H1 (cell line): Measurements from ENCODE around the gene CTNNA3. TPM values are rescaled to one million over a fixed set of nuclear protein-coding genes. Genes with fewer than 3 reads are reported as not detected.

Source experiments
- CTCF ChIA-PET: fragments of 300-600 bp; sonication (Branson Sonifier 250); formaldehyde crosslinking; loops from one replicate; lab custom pipeline; 2021; ENCODE audit not compliant: partially characterized antibody; lab: Charles Lee
- POLR2A ChIA-PET: fragments of 300-600 bp; sonication (Branson Sonifier 250); formaldehyde crosslinking; loops from one replicate; lab custom pipeline; 2021; ENCODE audit warnings: inconsistent platforms; ENCODE audit not compliant: partially characterized antibody; lab: Charles Lee
- DNase-seq, 2 experiments: peaks; one replicate each; pipeline versions ENCODE4 v3.0.0 to v3.0.0-alpha.2; 2010 to 2022; ENCODE audit warnings: low spot score in 2 of 2, low read depth in 1 of 2, mixed read lengths in 1 of 2
- FAIRE-seq: peaks from 2 replicates; lab custom pipeline; 2011; peaks lifted over from hg19 to GRCh38; lab: Jason Lieb, UNC
- H2AFZ ChIP-seq: 2 replicates; pipeline ENCODE4 v1.8.1; 2012; ENCODE audit warnings: low read length, inconsistent platforms
- H2AK5ac ChIP-seq: 2 replicates; pipeline ENCODE4 v1.6.1; 2013; ENCODE audit warnings: low read depth, low read length
- H2BK120ac ChIP-seq: replicated peaks from 2 replicates; pipeline ENCODE3; 2013; ENCODE audit warnings: low read depth, low read length, inconsistent platforms
- H2BK12ac ChIP-seq: 2 replicates; pipeline ENCODE4 v1.6.1; 2013; ENCODE audit warnings: low read depth, low read length
- H2BK15ac ChIP-seq: 2 replicates; pipeline ENCODE4 v1.6.1; 2013; ENCODE audit warnings: low read length
- H2BK20ac ChIP-seq: 2 replicates; pipeline ENCODE4 v1.6.1; 2013; ENCODE audit warnings: low read length
- H2BK5ac ChIP-seq: 2 replicates; pipeline ENCODE4 v1.6.1; 2013; ENCODE audit warnings: low read depth, low read length
- H3K14ac ChIP-seq: 2 replicates; pipeline ENCODE4 v1.6.1; 2013; ENCODE audit warnings: inconsistent platforms; ENCODE audit not compliant: insufficient read length
- H3K18ac ChIP-seq: 2 replicates; pipeline ENCODE4 v1.6.1; 2013; ENCODE audit warnings: low read length; ENCODE audit errors: extremely low read depth
- H3K23ac ChIP-seq: 2 replicates; pipeline ENCODE4 v1.6.1; 2013; ENCODE audit warnings: inconsistent platforms; ENCODE audit not compliant: insufficient read length
- H3K23me2 ChIP-seq: 2 replicates; pipeline ENCODE4 v1.6.1; 2013; ENCODE audit warnings: low read depth, low read length
- H3K27ac ChIP-seq: 2 replicates; pipeline ENCODE4 v1.6.1; 2011; ENCODE audit warnings: low read depth, low read length, inconsistent platforms
- H3K27me3 ChIP-seq, 4 experiments: replicated peaks in 1 of 4; 1 replicate in 1 of 4; 2 replicates in 3 of 4; pipeline versions ENCODE4 v1.6.1 to v1.8.1; 2011 to 2013; ENCODE audit warnings: low read length in 3 of 4, mild to moderate bottlenecking in 3 of 4, inconsistent platforms in 2 of 4, mixed read lengths in 2 of 4, moderate library complexity in 1 of 4; ENCODE audit not compliant: control insufficient read depth in 3 of 4, insufficient read depth in 3 of 4; ENCODE audit errors: extremely low read depth in 1 of 4
- H3K36me3 ChIP-seq, 4 experiments: 2 replicates each; pipeline versions ENCODE4 v1.6.1 to v1.8.1; 2011 to 2013; ENCODE audit warnings: mild to moderate bottlenecking in 4 of 4, low read length in 3 of 4, moderate library complexity in 2 of 4, control low read depth in 1 of 4, inconsistent platforms in 1 of 4; ENCODE audit not compliant: insufficient read depth in 4 of 4, control insufficient read depth in 2 of 4
- H3K4ac ChIP-seq: replicated peaks from 2 replicates; pipeline ENCODE3; 2013; ENCODE audit warnings: low read length, low read depth, mixed read lengths, inconsistent platforms; ENCODE audit not compliant: insufficient read length
- H3K4me1 ChIP-seq, 4 experiments: replicated peaks in 1 of 4; 1 replicate in 1 of 4; 2 replicates in 3 of 4; pipeline versions ENCODE4 v1.6.1 to v1.8.1; 2011 to 2013; ENCODE audit warnings: low read length in 3 of 4, inconsistent platforms in 2 of 4, mixed read lengths in 1 of 4; ENCODE audit not compliant: insufficient read depth in 4 of 4, control insufficient read depth in 3 of 4
- H3K4me2 ChIP-seq, 2 experiments: 2 replicates each; pipeline versions ENCODE4 v1.6.1 to v1.8.1; 2011 to 2013; ENCODE audit warnings: low read depth in 2 of 2, low read length in 2 of 2, control low read depth in 1 of 2, inconsistent platforms in 1 of 2, mild to moderate bottlenecking in 1 of 2; ENCODE audit not compliant: insufficient read depth in 1 of 2
- H3K4me3 ChIP-seq, 4 experiments: fragments of 200-600, 300-600 bp in 1 of 4; sonication (generic), shearing (Covaris generic), sonication (Bioruptor Twin) in 1 of 4; 2 replicates each; pipeline versions ENCODE4 v1.5.1 to v1.8.1; 2011 to 2016; ENCODE audit warnings: low read length in 4 of 4, low read depth in 3 of 4, control low read depth in 2 of 4, inconsistent platforms in 2 of 4, mild to moderate bottlenecking in 2 of 4, mixed read lengths in 1 of 4, moderate library complexity in 1 of 4; ENCODE audit not compliant: insufficient read depth in 2 of 4; ENCODE audit errors: extremely low read depth in 1 of 4
- H3K56ac ChIP-seq: replicated peaks from 2 replicates; pipeline ENCODE3; 2013; ENCODE audit warnings: low read depth, mild to moderate bottlenecking, mixed read lengths, low read length, inconsistent platforms; ENCODE audit not compliant: insufficient read length
- H3K79me1 ChIP-seq: 2 replicates; pipeline ENCODE4 v1.6.1; 2013; ENCODE audit warnings: low read depth, low read length, control low read depth
- H3K79me2 ChIP-seq, 2 experiments: 2 replicates each; pipeline versions ENCODE4 v1.6.1 to v1.8.1; 2012 to 2013; ENCODE audit warnings: low read length in 2 of 2, mild to moderate bottlenecking in 2 of 2, inconsistent platforms in 1 of 2; ENCODE audit not compliant: insufficient read depth in 2 of 2, control insufficient read depth in 1 of 2
- H3K9ac ChIP-seq, 4 experiments: replicated peaks in 1 of 4; 1 replicate in 1 of 4; 2 replicates in 3 of 4; pipeline versions ENCODE4 v1.6.1 to v1.8.1; 2011 to 2013; ENCODE audit warnings: low read depth in 3 of 4, low read length in 3 of 4, control low read depth in 2 of 4, mild to moderate bottlenecking in 2 of 4, moderate library complexity in 2 of 4, inconsistent platforms in 1 of 4; ENCODE audit errors: extremely low read depth in 1 of 4
- H3K9me3 ChIP-seq, 2 experiments: 2 replicates each; pipeline versions ENCODE4 v1.6.1 to v1.8.1; 2012 to 2013; ENCODE audit warnings: mild to moderate bottlenecking in 2 of 2, moderate library complexity in 2 of 2, control low read depth in 1 of 2, inconsistent platforms in 1 of 2, low read depth in 1 of 2, low read length in 1 of 2, mixed read lengths in 1 of 2; ENCODE audit not compliant: insufficient read depth in 2 of 2
- H4K20me1 ChIP-seq, 2 experiments: replicated peaks in 1 of 2; 2 replicates each; pipeline versions ENCODE3 to v1.8.1; 2011 to 2013; ENCODE audit warnings: inconsistent platforms in 2 of 2, low read length in 2 of 2, mild to moderate bottlenecking in 1 of 2; ENCODE audit not compliant: insufficient read depth in 2 of 2, control insufficient read depth in 1 of 2
- H4K5ac ChIP-seq: 2 replicates; pipeline ENCODE4 v1.6.1; 2013; ENCODE audit warnings: low read length, low read depth, mixed read lengths, inconsistent platforms; ENCODE audit not compliant: insufficient read length
- H4K8ac ChIP-seq: 2 replicates; pipeline ENCODE4 v1.8.0; 2013; ENCODE audit warnings: mild to moderate bottlenecking, moderate library complexity, low read length, inconsistent platforms; ENCODE audit not compliant: insufficient read depth; ENCODE audit errors: extremely low read depth
- H4K91ac ChIP-seq: replicated peaks from 2 replicates; pipeline ENCODE3; 2013; ENCODE audit warnings: low read length, mixed read lengths, inconsistent platforms; ENCODE audit not compliant: insufficient read length
- BRCA1 ChIP-seq: IDR thresholded peaks from 2 replicates; pipeline ENCODE4 v1.6.1; 2012; ENCODE audit warnings: low read depth, low read length, improper control_type of control experiment
- CREB1 ChIP-seq: IDR thresholded peaks from 2 replicates; pipeline ENCODE4 v1.6.1; 2012; ENCODE audit warnings: inconsistent platforms
- E2F6 ChIP-seq: IDR thresholded peaks from 2 replicates; pipeline ENCODE4 v1.6.1; 2012; ENCODE audit warnings: inconsistent platforms
- JUN ChIP-seq: IDR thresholded peaks from 2 replicates; pipeline ENCODE4 v1.6.1; 2011; ENCODE audit warnings: low read depth, mild to moderate bottlenecking, improper control_type of control experiment, low read length
- POU5F1 ChIP-seq: IDR thresholded peaks from 2 replicates; pipeline ENCODE4 v1.6.1; 2011; ENCODE audit warnings: low read depth, mild to moderate bottlenecking, low read length, moderate library complexity
- RAD21 ChIP-seq, 2 experiments: IDR thresholded peaks in 1 of 2; conservative IDR thresholded peaks in 1 of 2; 2 replicates each; pipeline ENCODE4 v1.6.1; 2011; ENCODE audit warnings: low read depth in 2 of 2, low read length in 2 of 2, improper control_type of control experiment in 1 of 2, inconsistent platforms in 1 of 2, mild to moderate bottlenecking in 1 of 2, moderate library complexity in 1 of 2
- RFX5 ChIP-seq: IDR thresholded peaks from 2 replicates; pipeline ENCODE4 v1.6.1; 2011; ENCODE audit warnings: low read depth, low read length, improper control_type of control experiment, borderline replicate concordance
- SAP30 ChIP-seq: fragments of 300-600 bp; sonication (generic); IDR thresholded peaks from 2 replicates; pipeline ENCODE4 v1.7.1; 2012; ENCODE audit warnings: low read length, moderate library complexity, mild to moderate bottlenecking, inconsistent platforms; ENCODE audit not compliant: insufficient read depth, insufficient replicate concordance
- SIN3A ChIP-seq, 2 experiments: IDR thresholded peaks in 1 of 2; conservative IDR thresholded peaks in 1 of 2; 2 replicates each; pipeline ENCODE4 v1.6.1; 2011 to 2012; ENCODE audit warnings: low read length in 2 of 2, improper control_type of control experiment in 1 of 2, low read depth in 1 of 2, mild to moderate bottlenecking in 1 of 2
- SIX5 ChIP-seq: IDR thresholded peaks from 2 replicates; pipeline ENCODE4 v1.6.1; 2011; ENCODE audit warnings: mild to moderate bottlenecking, low read depth, low read length
- SP1 ChIP-seq: IDR thresholded peaks from 2 replicates; pipeline ENCODE4 v1.6.1; 2011; ENCODE audit warnings: low read depth, low read length
- SUZ12 ChIP-seq: fragments of 200-600 bp; sonication (generic); IDR thresholded peaks from 2 replicates; pipeline ENCODE4 v1.6.1; 2012; ENCODE audit warnings: mild to moderate bottlenecking, inconsistent platforms, low read length, moderate library complexity, mixed read lengths
- WGBS, 2 experiments: shearing (Covaris generic) in 1 of 2; methylation state at CpG; one replicate each; pipeline versions ENCODE4 v1.1.6 to v1.1.7; 2013 to 2015; ENCODE audit warnings: low lambda C conversion rate in 2 of 2, mixed read lengths in 2 of 2, inconsistent platforms in 1 of 2, low coverage in 1 of 2, missing lambda C conversion rate in 1 of 2; ENCODE audit not compliant: insufficient replicate concordance in 2 of 2, insufficient coverage in 1 of 2, insufficient read length in 1 of 2; ENCODE audit errors: extremely low coverage in 1 of 2, missing lambda C conversion rate in 1 of 2; 5-methylcytosine and 5-hydroxymethylcytosine counted together
- polyA plus RNA-seq, 7 experiments: library from polyadenylated mRNA; depleted of rRNA in 3 of 7; stranded (reverse) in 5 of 7; unstranded in 2 of 7; fragments of >200 nt in 5 of 7; fragments of 200-250 nt in 2 of 7; gene quantifications; 1 replicate in 5 of 7; 2 replicates in 1 of 7; 4 replicates in 1 of 7; pipeline versions ENCODE4 v1.2.1 to v1.2.3, GENCODE V29; 2011 to 2013; ENCODE audit warnings: missing spikeins in 2 of 7, mixed read lengths in 2 of 7
- total RNA-seq: library from RNA; stranded (reverse); fragmentation: NEBNext Ultra II Directional; extraction: Animal tissue kit (Norgen Biotek cat#: 25700); gene quantifications from 2 replicates; pipeline ENCODE4 v1.2.1, GENCODE V29; 2021

The CTNNA3 gene
- total and polyA plus RNA-seq, 2 of the 8 experiments (the other 6 are each of a cell fraction or from before 2014, with no cell fraction given): 1.3 to 1.5 TPM

DNA sequence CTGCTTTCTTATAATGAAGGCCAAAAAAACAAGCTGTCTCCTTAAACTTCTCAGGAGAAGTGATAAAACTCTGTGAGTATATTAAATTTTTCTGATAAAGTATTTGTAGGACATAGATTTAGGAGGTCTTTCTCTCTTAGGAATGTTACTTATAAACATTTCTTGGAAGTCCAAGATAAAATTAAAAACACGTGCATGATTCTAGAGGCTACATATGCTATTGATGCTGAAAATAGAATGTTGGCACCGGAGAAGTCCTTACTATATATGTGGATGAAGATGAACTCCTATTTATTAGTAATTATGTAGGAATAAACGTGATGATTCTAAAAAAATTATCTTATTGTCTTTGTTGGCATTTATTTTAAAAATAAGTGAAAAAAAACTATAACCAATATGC, 1011.4 kb downstream of the CTNNA3 start:
- H3K4ac ChIP-seq: no peak overlapping the region
- no peaks in the 10 kb centered on the region for H3K79me2 ChIP-seq
- no peak overlapping the region for H2AFZ ChIP-seq
- H2BK20ac ChIP-seq: no peak overlapping the region
- no peak overlapping the region for H3K4me3 ChIP-seq
- H3K4me2 ChIP-seq: no peak overlapping the region
- DNase-seq: no peak
- 91% methylated on average over 3 of the region's 3 CpGs; no CpG with 5 or more reads in 1 of the 2 experiments for WGBS, 2 experiments
- H3K9ac ChIP-seq: no peak overlapping the region
- no peaks in the 10 kb centered on the region for H3K23me2 ChIP-seq
- no peak overlapping the region for H3K18ac ChIP-seq
- H2BK12ac ChIP-seq: no peak overlapping the region
- H3K4me1 ChIP-seq: no peaks in the 10 kb centered on the region
- no peak overlapping the region for H2BK5ac ChIP-seq
- H3K14ac ChIP-seq: no peak overlapping the region
- ChIA-PET CTCF (no interaction called here), POLR2A (no interaction called here)
- no peaks in the 10 kb centered on the region for H3K79me1 ChIP-seq
- H3K9me3 ChIP-seq: no peaks in the 10 kb centered on the region
- H3K36me3 ChIP-seq: no peaks in the 10 kb centered on the region
- H4K5ac ChIP-seq: no peak overlapping the region
- FAIRE-seq: no peak
- H4K20me1 ChIP-seq: no peaks in the 10 kb centered on the region
- no peaks in the 10 kb centered on the region for H3K27me3 ChIP-seq
- H3K56ac ChIP-seq: no peak overlapping the region
- no peak overlapping the region for H4K91ac ChIP-seq
- H2BK120ac ChIP-seq: no peak overlapping the region
- no peak overlapping the region for H3K23ac ChIP-seq
- H2AK5ac ChIP-seq: no peak overlapping the region
- no peak overlapping the region for H4K8ac ChIP-seq
- H3K27ac ChIP-seq: no peak overlapping the region
- TF ChIP-seq SAP30 (no peak), E2F6 (no peak), CREB1 (no peak), SUZ12 (no peak), BRCA1 (no peak), SP1 (no peak), SIX5 (no peak), JUN (no peak), POU5F1 (no peak), RAD21 (IDR thresholded peaks at IDR 0.05 in 1 of 2, conservative IDR thresholded peaks at IDR 0.05 in 1 of 2; ENCODE audit: low read depth in 2 of 2, low read length in 2 of 2) (no peak), RFX5 (no peak), SIN3A (conservative IDR thresholded peaks at IDR 0.05 in 1 of 2, IDR thresholded peaks at IDR 0.05 in 1 of 2; ENCODE audit: low read depth in 1 of 2, low read length in 2 of 2) (no peak)
- H2BK15ac ChIP-seq: no peak overlapping the region
